Astrocyte (in vitro differentiated cells and primary cell): ENCODE data around the gene DCST2.

Experiments
- CTCF ChIP-seq: IDR thresholded peaks from 2 replicates; pipeline ENCODE4 v1.5.1; 2011; ENCODE audit warnings: low read depth, mild to moderate bottlenecking, inconsistent platforms, low read length, moderate library complexity; ENCODE audit not compliant: insufficient read depth
- EZH2 ChIP-seq: IDR thresholded peaks from 2 replicates; pipeline ENCODE4 v1.6.1; 2012; ENCODE audit warnings: mild to moderate bottlenecking, low read length, inconsistent platforms; ENCODE audit not compliant: insufficient read depth

- TF ChIP-seq EZH2 (no peak), CTCF (no peak)
These were observed 50.5 kb downstream of the DCST2 start, which contains the start of gene FLAD1 for GRCh38 chr1:154982897-154983648.
